Activated naive CD4-positive, alpha-beta T cell treated with anti-CD3 and anti-CD28 coated beads, Interleukin-2, amount 50 U/mL, for 16 hours (primary cell): ENCODE data around the gene FAP.

Experiments used
- DNase-seq: peaks from one replicate; pipeline ENCODE4 v3.0.0-alpha.2; 2020

Gene FAP

DNA sequence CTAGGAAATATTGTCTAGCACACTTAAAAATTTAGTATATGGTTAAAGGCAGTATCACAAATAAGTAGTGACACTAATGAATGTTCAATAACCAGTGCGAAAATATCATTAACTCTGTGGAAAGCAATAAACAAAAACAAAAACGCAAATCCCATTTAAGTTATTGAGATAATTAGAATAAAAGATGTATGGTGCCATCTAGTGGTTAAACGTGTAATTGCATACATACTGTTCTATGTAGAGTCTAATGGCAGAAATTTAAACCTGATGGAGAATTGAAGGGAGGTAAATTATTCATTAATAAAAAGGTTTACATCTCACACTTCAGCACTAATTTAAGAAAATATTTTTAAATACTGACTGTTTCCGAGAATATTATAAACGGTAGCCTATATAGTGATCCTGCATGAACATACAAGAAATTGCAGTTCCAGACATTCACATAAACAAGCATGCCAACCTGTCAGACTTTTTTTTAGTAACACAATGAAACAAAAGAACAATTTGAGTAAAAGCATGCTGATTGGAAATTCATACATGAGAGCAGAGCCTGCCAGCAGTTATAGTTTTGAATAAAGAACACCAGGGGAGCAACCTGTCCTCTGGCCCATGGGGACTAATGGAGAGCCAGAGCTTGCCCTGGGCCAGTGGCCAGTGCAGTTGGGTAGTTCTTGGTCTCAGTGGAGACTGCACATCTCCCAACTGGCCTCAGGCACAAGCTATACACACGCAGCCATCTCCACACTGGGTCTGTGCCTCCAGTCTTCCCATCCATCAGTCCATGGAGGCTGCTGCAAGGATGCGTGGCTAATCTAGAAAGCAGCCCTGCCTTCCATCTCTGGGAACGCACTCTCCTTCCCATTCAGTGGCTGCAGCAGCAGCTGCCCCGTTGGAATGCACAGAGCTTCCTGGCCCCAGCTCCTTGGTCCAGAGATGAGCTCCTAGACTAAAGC, 119.2 kb downstream of the FAP start:
- DNase-seq = no peak
